Measurements from ENCODE around the gene PPARA.

DNA sequence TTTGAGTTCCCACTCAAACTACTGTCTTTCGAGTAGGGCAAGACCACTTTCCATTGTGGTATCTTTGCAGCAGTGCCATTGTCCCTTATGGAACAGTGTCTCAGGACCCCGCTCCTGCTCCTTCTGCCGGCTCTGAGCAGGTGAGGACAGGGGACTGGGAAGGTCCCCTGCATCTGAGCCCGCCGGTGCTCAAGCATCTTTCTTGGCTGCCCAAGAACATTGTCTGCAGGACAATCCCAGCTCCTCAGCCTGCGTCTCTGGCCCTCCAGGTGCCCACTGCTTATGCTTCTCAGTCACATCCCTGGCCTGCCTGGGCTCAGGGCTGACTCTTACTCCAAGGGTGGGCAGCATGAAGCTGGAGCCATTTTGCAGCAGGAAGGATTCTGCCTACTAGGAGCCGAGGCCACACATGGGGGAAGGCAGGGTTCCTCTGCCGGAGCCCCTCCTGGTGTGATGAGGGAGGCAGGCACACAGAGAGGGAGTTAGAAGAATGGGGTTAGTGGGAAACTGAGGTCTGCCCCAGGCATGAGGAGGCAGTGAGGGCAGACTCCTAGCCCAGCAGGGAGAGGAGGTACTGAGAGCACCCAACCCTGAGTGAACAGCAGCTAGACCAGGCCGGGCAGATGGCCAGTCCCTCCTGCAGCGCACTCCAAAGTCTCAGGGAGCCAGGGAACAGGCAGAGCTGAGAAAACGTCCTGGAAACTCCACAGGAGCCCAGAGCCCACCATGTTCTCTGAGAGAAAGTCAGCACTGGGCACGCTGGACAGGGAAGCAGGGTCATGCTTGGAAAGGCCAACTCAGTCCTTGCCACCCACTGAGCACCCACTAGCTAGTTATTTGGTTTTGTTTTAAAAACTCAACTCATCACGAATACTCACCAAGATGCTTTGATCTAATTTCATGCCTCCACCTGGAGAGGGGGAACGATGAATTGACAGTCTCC, 7.5 kb upstream of the PPARA start:
- TF ChIP-seq POLR2AphosphoS5 (IDR thresholded peaks at IDR 0.05), result no peak
- TF ChIP-seq, protein P1, sequence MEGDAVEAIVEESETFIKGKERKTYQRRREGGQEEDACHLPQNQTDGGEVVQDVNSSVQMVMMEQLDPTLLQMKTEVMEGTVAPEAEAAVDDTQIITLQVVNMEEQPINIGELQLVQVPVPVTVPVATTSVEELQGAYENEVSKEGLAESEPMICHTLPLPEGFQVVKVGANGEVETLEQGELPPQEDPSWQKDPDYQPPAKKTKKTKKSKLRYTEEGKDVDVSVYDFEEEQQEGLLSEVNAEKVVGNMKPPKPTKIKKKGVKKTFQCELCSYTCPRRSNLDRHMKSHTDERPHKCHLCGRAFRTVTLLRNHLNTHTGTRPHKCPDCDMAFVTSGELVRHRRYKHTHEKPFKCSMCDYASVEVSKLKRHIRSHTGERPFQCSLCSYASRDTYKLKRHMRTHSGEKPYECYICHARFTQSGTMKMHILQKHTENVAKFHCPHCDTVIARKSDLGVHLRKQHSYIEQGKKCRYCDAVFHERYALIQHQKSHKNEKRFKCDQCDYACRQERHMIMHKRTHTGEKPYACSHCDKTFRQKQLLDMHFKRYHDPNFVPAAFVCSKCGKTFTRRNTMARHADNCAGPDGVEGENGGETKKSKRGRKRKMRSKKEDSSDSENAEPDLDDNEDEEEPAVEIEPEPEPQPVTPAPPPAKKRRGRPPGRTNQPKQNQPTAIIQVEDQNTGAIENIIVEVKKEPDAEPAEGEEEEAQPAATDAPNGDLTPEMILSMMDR (IDR thresholded peaks at IDR 0.05), result no peak

Measured in upper lobe of left lung (tissue), 4 donors.